ENCODE data around the gene CACNG6.

CACNG6 gene

DNA sequence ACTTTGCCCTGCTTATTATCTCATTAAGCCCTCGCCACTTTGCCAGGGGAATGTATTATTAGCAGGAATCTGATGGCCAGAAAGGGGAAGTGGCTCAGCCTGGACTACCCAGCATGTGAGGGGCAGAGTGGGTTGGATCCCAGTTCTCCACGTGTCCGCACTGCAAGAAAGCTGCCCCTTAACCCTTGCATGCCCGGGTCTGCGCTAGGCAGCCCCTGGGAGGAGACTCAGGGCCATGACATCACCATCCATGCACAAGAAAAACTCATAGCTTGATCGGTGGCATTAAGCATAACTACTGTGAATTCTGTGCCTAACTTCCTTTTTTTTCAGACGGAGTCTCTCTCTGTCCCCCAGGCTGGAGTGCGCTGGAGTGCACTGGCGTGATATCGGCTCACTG, 19.8 kb upstream of the CACNG6 start:
- no peak for DNase-seq

DNA sequence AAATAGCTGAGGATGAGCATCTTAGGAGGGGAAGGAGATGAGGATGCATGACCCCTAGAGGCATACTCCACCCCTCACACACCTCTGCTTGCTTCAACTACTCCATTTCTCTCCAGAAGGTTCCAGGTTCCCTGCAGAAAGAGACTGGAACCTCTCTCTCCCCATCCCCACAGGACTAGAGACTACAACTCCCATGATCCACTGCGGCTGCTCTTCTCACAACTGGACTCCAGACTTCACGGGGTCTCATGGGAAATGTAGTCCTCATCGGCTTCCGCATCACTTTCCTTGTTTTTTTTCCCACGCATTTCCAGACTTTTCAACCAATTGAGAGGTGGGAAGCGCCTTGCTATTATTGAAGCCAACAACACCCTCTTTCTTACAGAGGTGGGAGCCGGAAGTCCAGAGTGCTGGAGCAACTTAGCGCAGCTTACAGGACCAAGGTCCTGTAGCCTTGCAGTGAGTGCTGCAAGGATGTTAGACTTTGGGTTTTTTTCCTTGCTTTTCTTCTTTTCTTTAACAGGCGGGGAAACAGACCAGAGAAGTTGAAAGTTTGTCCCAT, 13.9 kb upstream of the CACNG6 start:
- peak; percentile 29 for DNase-seq

DNA sequence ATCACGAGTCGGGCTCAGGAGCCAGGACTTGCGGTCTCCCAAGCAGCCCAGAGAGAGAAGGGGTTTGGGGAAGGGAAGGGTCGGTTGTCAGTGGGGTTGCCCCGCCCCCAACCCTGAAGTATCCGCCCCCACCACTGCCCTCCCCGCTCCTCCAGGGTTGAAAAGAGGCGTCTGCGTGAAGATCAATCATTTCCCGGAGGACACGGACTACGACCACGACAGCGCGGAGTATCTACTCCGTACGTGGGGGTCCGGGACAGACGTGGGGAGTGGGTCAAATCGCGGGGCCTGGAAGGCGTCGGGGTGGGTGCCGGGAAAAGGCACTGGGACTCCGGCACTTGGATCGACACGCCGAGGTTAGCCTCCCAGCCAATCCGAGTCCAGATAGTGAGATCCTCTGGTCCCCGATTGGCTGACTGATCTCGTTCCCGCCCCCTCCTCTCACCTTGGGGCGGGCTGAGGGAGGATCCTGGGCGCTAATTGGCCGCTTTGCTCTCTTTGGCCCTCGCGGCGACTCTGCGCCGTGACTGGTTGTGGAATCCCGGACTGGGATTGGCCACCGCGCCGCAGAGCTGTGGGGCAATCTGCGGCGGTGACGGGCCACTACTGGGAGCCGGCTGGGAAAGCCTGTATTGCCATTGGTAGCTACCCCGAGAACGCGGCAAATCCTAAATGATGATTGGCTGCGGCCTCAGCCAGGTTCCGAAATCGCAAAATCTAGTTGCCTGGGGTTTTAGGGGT, 13.3 kb upstream of the CACNG6 start:
- DNase-seq: no peak

DNA sequence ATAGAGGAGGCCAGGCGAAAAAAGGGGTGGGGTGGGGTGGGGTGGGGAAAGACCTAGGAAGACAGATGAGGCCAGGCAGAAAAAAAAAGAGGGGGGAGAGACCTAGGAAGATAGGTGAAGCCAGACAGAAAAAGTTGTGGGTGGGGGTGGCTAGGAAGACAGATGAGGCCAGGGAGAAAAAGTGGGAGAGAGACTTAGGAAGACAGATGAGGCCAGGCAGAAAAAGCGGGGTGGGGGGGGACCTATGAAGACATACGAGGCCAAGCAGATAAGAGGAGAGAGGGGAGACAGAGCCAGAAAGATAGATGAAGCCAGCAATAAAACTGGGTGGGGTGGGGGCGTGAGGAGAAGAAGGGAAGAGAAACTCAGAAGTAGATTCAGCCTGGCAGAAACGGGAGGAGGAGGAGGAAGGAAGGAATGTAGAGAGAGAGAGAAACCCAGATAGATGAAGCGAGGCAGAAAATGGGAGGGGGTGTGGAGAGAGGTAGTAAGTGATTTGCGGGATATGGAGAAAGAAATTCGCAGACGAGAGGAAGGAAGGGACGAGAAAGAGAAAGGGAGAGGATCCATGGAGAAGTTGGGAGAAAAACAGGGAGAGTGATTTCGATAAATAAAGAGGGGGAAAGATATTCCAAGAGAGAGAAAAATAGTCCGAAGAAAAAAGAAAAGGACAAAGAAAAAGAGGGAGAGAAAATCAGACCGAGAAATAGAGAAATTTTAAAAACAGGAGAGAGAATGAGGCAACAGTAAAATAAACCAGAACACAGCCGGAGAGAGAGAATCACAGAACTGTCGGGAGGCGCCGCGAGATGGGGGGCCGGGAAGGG, 12.2 kb upstream of the CACNG6 start:
- no peak for DNase-seq

DNA sequence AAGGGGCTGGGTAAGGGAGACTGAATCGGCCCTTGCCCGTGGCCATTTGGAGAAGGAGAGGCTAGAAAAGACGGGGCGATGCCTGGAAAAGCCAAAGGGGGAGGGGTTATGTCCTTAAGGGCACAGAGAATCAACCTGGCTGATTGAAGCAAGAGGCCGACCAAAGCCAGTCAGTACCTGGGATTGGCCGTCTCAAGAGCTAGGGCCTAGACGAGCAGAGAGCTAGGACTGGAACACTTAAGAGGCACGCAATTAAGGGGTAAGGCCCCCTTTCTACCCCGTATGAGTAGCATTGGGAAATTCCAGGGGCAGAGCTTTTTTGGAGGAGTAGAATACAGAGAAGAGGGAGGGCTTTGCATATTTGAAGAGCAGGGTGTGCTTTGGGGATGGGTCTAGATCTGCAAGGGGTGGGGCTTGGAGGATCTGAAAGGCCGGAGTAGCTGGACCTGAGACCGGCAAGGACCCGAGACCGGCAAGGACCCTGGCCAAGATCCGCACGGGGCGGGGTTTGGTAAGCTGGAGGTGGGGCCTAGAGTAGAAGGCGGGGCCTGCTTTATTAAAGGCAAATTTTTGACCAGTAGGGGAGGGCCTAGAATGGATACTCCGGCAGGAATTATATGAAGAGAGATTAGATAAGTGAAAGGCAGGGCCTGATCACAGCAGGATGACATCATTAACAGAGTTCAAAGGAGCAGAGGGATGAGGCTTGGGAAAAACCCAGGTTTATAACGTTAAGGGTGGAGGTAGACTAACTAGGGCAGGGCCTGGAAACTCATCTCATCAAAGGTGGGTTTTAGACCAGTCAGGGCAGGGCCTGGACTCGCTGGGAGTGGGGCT, 10.7 kb upstream of the CACNG6 start:
- DNase-seq: no peak

DNA sequence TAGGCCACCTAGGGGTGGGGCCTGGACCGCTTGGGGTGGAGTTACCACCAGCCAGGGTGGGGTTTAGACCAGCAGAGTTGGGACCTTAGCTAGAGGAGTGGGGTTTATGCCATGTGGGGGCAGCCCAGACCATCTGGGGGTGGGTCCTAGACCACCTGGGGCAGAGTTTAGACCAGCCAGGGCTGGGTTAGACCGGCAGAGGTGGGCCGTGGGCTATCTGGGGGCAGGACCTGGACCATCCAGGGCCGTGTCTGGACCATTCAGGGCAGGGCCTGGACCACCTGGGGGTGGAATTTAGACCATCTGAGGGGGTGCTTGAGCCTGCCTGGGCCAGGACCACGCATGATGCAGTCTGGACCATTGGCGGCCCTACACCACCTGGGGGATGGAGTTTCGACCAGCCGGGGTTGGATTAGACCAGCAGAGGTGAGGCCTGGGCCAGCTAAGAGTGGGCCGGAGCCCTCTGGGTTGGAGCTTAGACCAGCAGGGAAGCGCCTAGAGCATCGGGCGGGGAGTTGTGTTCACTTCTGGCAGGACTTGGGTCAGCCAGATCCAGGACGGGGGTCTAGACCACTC, 10.0 kb upstream of the CACNG6 start:
- DNase-seq: no peak

DNA sequence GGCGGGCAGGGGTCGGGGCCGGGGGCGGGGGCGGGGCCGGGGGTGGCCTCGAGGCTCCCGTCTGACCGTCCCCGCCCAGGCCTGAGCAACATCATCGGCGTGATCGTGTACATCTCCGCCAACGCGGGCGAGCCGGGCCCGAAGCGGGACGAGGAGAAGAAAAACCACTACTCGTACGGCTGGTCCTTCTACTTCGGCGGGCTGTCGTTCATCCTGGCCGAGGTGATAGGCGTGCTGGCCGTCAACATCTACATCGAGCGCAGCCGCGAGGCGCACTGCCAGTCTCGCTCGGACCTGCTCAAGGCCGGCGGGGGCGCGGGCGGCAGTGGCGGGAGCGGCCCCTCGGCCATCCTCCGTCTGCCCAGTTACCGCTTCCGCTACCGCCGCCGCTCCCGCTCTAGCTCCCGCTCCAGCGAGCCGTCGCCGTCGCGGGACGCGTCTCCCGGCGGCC, 9.4 kb upstream of the CACNG6 start:
- DNase-seq: no peak

DNA sequence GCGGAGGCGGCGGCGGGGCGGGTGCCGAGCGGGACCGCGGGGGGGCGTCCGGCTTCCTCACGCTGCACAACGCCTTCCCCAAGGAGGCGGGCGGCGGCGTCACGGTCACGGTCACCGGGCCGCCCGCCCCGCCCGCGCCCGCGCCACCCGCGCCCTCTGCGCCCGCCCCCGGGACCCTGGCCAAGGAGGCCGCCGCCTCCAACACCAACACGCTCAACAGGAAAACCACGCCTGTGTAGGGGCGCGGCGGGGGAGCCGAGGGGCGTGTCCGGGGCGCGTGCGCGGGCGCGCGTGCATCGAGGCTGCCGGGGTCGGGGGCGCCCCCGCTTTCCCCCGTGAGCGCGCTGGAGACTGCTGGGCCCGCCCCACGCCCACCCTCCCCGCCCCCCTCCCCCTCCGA, 8.8 kb upstream of the CACNG6 start:
- no peak for DNase-seq

DNA sequence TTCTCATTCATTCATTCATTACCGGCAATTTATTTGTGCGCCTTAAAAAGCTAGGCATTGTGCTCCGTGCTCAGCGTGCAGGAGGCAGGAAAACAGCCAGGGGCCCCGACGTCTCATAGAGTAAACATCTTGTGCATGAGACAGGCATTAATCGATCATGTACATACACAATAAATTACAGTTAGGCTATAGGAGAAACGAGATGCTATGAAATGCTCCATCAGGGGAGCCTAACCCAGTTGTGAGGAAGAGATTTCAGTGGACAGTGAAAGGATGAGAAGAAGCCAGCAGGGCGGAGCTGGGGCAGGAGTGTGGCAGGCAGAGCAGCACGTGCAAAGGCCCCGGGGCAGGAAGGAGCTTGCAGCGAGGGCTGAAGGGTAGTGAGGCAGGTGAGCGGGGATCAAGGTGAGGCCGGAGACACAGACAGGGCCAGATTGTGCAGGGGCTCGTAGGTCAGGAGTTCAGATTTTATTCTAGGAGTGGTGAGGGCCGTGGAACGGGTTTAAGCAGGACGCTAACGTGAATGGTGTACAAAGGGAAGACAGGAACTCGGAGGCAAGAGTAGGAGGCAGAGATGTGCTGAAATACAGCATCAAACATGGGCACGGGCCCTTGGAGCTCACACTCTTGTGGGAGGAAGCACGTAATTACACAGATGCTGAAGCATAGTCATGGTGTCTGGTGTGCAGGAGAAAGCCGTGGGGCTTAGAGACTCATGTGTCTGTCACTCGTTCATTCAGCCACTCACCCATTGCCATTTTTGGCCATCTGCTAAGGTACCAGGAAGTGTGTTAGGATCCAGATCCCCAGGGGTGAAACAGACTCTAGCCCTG, 7.8 kb upstream of the CACNG6 start:
- no peak for DNase-seq

DNA sequence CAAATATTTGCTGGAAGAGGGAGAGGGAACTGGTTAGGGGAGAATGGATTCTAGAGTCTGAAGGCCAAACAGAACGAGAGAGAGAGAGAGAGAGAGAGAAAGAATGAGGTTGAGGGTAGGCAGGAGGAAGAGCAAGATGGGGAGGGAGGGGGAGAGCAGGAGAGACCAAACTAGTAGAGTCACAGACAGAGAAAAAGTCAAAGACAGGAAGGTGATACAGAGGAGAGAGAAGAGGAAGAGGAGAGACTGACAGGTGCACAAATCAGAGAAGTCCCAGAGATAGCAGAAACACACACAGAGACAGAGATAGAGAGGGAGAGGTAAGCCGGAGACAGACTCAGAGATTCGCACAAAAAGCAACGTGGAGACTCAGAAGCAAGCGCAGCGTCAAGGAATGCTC, 5.6 kb upstream of the CACNG6 start:
- DNase-seq: no peak

DNA sequence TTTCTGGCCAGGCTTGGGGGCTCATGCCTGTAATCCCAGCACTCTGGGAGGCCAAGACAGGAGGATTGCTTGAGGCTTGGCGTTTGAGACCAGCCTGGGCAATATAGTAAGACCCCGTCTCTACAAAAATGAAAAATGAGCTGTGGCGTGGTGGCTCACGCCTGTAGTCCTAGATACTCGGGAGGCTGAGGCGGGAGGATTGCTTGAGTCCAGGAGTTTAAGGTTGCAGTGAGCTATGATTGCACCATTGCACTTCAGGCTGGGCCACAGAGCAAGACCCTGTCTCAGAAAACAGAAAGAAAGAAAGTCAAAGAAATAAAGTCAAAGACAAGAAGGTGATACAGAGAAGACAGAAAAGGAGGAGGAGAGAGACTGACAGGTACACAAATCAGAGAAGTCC, 2.5 kb upstream of the CACNG6 start:
- no peak for DNase-seq

DNA sequence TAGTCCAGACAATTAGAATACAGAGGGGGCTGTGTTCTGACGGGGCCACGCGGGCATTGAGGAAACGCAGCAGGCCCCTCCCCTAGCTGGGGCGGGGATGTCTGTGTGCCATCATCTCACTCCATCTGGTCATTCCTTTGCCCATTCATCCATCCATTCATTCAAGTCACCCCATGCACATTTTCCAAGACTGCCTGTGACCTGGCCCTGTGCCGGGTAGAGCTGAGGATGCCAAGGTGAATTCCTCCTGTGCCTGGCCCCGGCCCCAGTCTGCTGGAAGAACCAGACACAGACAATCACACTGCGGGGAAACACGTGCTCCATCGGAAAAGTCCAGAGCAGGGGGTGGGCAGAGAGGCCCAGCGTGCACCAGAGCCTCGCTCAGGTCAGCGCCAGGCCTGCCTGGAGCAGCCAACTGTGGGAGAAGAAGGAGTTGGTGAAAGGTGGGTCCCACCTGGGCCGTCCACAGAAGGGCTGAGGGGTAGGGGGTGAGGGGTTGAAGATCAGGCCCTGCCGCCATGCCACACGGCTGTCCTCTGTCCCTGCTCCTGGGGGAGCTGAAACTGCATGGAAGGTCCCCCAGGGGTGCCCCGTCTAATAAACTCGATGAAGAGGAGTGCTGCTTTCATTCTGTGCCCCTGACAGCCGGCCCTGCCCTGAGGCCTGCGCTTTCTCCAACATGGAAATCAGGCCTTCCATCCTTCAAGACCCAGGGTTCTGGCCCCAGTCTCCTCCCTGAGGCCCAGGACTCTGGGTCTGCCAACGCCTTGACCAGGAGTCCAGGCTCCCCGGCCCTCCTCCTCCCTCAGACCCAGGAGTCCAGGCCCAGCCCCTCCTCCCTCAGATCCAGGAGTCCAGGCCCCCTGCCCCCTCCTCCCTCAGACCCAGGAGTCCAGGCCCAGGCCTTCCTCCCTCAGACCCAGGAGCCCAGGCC, 1.6 kb upstream of the CACNG6 start:
- DNase-seq: no peak

DNA sequence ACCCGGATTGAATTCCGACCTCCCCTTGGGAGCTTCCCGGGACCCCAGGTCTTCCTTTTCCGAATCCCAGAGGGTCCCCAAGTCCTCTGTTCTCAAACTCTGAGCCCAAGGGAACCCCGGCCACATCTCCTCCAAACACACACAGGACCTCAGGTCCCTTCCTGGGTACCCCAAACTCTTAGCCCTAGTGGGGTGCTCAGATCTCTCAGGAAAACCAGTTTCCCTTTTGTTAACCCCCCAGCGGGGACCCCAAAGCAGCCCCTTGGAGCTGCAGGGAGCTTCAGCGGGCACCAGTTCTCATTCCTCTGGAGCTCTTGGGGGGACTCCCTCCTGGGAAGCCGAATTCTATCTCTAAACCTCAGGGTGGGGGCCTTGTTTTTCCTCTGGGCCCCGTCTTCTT, 774 bp downstream of the CACNG6 start:
- no peak for DNase-seq

DNA sequence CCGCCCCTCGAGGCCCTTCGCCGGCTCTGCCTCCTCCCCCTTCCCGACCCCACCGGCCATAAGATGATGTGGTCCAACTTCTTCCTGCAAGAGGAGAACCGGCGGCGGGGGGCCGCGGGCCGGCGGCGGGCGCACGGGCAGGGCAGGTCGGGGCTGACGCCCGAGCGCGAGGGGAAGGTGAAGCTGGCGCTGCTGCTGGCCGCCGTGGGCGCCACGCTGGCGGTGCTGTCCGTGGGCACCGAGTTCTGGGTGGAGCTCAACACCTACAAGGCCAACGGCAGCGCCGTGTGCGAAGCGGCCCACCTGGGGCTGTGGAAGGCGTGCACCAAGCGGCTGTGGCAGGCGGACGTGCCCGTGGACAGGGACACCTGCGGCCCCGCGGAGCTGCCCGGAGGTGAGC, 1.4 kb downstream of the CACNG6 start:
- DNase-seq: no peak

DNA sequence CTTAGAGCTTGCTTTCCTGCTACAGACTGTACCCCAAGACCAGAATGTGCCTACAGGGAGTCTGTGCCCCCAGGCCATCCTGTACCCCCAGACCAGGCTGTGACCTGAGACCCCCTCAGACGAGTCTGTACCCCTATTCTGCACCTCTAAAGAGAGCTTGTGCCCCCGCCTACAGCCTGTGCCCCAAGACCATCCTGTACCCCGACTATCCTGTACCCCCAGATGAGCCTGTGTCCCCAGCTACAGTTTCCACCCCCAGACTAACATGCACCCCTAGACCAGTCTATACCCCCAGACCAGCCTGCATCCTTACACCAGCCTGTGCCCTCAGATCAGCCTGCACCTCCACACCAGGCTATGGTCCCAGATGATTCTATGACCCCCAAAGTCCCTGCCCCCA, 2.0 kb downstream of the CACNG6 start:
- no peak for DNase-seq

DNA sequence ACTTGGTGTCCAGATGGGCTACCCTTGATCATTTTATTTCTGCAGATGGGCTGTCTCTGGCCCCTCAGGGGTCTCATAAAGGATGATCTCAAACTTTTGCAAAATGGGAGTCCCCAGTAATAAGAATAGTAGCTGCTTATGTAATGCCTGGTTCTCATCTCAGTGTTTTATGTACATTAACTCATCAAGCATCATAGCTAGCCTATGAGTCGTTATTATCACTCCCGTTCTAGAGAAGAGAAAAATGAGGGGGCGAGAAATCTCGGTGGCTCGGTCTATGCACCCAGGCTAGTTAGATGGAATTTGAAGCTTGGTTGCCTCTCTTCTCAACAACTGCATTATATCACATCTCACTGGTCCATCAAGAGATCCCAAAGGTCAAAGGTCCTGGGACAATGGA, 3.4 kb downstream of the CACNG6 start:
- DNase-seq: no peak

DNA sequence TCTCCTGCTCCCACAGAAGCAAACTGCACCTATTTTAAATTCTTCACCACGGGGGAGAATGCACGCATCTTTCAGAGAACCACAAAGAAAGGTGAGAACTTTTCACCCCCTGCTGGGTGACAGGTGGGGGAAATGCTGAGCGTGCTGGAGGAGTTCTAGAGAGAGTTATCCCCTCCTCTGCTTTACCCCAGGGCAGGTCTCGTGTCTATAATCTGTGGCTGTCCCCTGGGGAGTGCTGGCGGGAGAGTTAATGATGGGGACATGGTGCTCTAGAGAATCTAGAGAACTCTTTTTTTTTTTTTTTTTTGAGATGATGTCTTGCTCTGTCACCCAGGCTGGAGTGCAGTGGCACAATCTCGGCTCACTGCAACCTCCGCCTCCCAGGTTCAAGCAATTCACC, 6.8 kb downstream of the CACNG6 start:
- DNase-seq: no peak

DNA sequence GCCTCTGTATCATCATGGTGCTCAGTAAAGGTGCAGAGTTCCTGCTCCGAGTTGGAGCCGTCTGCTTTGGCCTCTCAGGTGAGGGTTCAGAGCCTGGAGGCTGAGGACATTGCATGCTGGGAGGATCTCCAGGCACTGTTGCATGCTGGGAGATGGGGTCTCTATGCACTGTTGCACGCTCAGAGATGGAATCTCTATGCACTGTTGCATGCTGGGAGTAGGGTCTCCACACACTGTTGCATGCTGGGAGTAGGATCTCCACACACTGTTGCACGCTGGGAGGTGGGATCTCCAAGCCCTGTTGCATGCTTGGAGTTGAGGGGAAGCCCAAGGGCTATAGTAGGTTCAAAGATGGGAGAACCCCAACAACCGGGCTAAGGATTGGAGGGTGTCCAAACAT, 8.3 kb downstream of the CACNG6 start:
- no peak for DNase-seq

DNA sequence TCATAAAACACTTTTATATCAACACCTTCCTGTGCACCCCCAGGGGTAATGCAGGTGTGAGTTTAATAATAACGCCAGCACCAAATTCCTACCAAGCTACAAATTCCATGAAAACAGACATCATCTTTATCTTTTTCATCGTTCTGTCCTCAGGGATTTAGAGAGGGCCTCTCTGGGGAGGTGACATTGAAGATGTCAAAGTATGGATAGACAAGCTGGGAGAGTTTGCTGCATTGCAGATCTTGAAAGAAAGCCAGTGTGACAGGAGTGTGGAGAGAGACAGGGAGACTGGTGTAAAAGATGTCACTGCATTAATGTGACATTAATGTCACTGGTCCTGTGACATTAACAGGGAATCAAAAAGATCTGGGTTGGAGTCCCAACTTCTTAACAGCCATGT, 10.1 kb downstream of the CACNG6 start:
- no peak for DNase-seq

DNA sequence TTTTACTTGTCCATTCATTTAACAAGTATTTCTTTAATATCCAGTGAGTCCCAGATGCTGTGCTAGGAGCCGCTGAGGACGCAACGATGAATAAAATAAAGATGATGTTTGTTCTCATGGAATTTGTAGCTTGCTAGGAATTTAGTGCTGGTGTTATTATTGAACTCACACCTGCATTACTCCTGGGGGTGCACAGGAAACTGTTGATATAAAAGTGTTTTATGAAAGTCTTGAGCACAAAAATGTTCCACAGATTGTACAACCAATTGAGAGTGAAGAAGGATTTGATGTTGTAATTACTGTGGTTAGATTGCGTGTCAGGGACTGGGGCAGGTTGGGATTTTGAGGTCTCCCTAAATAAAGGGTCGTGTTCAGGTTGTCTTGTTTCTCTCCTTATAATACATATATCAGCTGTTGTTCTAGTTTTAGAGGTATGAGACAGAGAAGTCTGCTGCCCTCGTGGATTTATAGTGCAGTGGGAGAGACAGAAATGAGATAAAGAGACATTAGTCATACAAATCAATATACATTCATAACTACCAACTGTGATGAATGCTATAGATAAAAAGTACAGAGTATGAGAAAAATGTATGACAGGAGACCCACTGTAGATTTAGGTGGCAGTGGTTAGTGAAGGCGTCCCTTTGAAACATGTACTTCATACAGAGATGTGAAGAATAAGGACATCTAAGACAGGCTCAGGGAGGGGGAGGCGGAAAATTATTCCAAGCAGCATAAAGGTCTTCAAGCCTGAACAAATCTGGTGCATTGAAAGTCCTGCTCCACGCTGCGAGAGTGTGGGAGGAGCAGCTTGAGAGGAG, 11.3 kb downstream of the CACNG6 start:
- no peak for DNase-seq
